Amygdala (tissue), 56 donors: ENCODE data around the gene PPP1R14B.
"Not testable (repeated sequence)": the region's sequence is repeated elsewhere in the genome, so short reads cannot be mapped to it uniquely, and the experiment has no call there.

Source experiments
- DNase-seq, 56 donors: peaks; one replicate each; lab custom pipeline; 2025; lab: John Stamatoyannopoulos, UW

The PPP1R14B gene

DNA sequence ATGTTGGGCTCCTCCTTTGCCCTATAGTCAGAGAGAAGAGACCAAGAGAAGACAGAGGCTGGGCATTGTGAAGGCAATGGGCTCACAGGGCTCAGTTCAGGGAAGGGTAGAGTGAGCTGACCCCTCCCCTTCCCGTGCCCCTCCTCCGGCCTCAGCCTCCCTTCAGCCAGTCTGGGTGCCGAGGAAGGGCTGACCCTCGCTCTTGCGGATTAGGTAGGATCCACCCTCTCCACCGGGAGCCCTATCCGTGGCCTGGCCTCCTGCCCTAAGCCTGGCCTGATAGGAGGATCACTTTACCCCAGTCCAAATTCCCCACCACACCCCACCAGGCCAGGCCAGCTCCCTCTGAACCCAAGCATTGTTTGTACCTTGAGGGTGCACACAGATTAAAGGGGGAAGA is 1.8 kb upstream of the PPP1R14B start:
- DNase-seq: no peak

DNA sequence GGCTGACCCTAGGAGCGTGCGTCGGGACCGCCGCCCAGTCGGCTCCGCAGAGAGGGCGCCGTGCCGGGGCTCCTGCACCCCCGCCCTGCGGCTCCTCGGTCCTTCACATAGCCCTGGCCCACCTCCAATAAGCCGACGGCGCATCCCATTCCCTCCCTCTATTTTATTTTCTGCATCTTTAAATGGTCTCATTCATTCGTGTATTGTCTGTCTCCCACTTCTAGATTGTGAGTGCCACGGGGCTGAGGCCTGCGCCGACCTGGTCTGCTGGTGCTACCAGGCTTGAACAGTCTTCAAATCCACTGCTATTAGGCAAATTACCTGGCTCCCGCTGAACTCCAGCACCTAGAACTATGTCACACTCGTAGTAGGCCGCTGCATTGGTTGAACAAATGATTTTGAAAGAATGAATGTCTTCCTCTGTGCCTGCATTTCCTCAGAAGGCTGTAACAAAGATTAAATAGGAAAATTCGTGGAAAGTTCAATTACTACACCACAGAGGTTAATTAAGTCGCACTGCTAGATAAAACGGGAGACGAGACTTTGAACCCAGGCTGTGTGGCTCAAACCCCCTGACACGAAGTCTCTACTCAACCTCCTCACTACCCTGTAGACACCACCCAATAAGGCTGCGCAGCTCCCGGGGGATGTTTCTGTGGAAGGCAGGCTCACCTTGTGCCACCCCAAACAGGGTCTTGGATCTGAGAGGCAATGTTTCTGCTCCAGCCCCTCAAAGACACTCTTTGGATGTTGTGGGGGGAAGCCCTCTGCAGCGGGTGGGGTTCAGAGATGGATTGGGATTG is 1.2 kb upstream of the PPP1R14B start:
- peak in 1 of 56 donors; percentile 84 for DNase-seq

GRCh38 chr11:64246621-64246870 is 197 bp downstream of the PPP1R14B start:
- DNase-seq: not testable (repeated sequence)

DNA sequence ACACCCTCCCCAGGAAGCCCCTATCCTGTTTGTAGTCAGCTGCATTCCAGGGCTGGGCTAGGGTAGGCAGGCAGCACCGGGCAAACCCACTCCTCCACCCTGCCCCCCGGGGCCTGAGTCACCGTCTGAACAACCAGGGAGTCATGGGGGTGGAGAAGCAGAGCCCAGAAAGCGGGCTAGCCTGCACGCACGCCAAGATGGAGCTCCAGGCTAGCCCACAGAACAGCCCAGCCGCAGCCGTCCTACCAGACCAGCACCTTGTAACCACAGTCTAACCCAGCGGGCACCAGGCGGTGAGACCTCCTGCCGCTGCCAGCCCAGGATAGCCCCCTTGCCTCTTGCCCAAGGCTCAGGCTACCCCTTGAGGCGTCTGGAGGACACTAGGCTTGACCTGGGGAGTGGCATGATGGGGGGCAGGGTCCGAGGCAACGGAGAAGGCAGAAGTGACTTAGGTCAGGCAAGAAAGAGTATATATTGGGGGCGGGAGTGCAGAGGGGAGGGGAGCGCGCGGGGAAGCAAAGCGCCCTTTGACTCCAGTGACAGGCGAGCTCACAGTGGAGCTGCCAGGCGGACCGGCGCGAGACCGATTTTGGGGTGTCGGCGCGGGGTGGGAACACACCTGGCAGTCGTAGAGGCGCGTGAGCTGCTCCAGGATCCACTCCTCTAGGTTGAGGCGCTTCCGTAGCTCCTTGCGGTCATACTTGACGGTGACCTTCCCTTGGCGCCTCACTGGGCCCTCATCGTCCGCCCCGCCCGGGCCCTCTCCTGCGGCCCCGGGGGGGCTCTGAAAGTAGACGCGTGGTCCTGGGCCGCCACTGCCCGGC is 734 bp downstream of the PPP1R14B start:
- peak in 18 of 56 donors; percentile 11 to 55 (median 36) for DNase-seq

- peak in 24 of 56 donors; percentile 16 to 64 (median 40) for DNase-seq
These were observed 1.3 kb downstream of the PPP1R14B start for GRCh38 chr11:64245401-64245796.

- DNase-seq: peak in 1 of 56 donors; percentile 14
These were observed 1.8 kb downstream of the PPP1R14B start for GRCh38 chr11:64244966-64245365.

DNA sequence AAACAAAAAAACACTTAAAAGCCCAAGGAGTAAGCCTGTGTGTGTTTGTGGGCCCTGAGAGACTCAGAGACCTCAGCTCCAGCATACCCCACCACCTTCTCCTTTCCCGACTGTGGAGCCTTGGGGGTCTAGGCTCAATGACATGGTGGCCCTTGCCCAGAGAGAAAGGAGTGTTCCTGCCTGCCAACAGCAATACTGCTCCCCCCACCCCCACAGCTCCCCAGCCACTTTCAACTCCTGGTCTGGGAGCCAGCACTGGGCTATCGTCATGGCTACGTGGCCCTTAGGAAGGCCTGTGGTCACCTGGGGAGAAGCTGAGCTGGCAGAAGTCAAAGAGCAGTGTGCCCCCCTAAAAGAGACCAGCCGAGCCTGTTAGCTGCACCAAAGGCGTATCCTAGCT is 2.6 kb downstream of the PPP1R14B start:
- no peak for DNase-seq

DNA sequence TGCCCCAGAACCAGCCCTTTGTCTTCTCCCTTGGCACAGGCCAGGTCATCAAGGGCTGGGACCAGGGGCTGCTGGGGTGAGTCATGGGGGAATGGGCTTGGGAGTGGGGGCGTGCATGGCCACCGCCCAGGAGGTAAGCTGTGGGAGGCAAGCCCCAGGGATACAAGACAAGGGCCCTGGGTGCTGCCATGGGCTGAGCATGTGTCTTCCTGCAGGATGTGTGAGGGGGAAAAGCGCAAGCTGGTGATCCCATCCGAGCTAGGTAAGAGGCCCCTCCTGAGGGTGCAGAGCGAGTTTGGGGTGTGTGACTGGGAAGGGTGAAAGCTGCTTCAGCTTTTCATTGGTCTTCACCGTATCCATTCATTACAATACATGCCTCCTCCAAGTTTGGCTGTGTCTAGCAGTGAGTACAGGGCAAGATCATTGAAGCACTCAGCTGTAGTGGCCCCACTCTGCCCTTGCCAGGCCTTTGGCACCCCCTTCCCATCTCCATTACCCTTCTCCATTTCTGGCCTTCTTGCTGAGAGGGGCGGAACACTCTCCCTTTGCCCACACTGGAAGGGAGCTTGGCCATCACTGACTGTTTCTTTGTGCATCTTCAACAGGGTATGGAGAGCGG is 3.4 kb downstream of the PPP1R14B start:
- no peak for DNase-seq

- DNase-seq: peak in 1 of 56 donors; percentile 48
These were observed 5.0 kb downstream of the PPP1R14B start for GRCh38 chr11:64241491-64242374.

DNA sequence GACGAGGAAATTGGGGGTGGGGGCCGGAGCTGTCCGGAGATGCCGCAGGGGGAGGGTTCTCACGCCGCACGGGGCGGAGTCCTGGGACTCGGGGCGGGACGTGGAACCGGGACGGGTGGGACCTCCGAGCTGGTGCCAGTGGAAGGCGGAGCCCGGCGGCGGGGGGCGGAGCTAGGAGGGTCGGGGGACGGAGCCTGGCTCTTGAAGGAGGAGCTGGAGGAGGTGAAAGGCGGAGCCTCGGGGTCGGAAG is 5.6 kb downstream of the PPP1R14B start:
- peak; percentile 94 to 100 (median 99) for DNase-seq

DNA sequence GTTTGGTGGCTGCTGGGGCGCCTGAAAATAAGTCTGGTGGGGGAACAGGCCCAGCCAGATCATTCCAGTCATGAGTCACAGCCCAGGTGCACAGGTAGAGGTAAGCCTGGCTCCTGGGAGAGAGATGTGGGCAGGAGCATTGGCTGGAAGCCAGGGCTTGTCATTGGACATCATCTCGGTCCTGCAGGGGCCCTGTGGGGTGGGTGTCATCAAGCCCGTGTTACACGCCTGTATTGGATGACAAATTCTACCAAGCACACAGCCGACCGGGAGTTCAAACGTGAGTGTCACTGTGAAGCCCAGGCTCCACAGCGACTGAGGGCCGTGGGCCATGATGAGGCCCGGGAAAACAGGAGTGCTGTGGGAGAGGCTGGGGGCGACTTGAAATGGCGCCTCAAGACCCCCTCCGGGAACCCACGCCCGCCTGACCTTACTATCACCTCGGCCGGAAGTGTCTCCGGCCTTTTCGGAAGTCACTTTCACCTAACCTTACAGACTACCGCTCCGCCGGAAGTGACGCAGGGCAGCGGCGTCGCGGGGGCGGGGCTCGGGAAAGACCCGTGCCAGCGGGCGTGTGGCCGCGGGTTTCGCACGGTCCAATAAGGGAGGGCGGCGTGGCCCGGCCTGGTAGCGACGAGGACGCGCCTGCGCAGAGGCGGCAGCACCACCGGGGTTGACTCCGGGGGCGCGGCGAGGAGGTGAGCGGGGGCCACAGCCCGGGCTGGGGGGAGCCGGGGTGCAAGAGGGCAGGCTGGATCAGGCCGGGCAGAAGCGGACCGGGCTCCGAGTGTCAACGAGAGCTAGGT is 6.1 kb downstream of the PPP1R14B start, which contains the start of gene FKBP2:
Gene FKBP2, plus strand, starts transcription at position 661 of the 806 bp plus-strand sequence. CDS start 1,293 bp downstream, outside the sequence.
- peak; percentile 88 to 100 (median 97) for DNase-seq

GRCh38 chr11:64239662-64240434 is 6.9 kb downstream of the PPP1R14B start:
- DNase-seq: peak in 2 of 56 donors; percentile 44 to 60

DNA sequence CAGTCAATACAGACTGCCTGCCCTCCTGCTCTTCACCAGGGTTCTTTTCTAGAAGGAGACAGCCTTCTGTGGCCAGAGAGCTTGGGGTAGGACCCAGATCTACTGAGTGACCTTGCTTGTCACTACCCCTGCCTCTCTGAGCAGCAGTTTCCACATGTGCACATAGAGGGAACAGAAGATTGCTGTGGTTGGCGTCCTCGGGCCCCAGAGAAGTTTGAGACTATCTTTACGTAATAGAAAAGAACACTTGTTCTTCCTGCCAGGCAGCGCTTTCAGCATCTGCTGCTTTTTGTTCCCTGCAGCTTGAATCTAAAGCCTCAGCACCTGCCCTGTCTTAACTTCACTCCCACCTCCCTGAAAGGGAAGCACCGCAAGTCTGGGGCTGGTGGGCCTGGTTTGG is 7.7 kb downstream of the PPP1R14B start:
- no peak for DNase-seq

DNA sequence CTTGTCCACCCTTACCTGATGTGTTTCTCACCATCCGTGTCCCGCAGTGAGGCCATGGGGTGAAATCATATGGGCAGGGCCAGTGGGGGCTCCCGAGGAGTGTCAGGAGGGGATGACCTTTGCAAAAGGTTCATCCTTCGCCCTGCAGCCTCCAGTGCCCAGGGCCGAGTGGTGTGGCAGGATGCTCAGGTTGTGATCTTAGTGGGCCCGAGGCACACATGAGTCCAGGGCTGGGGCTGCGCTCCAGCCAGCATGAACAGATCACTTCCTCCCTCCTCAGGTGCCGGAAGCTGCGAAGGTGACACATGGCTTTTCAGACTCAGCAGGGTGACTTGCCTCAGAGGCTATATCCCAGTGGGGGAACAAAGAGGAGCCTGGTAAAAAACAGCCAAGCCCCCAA is 8.7 kb downstream of the PPP1R14B start:
- DNase-seq: no peak

GRCh38 chr11:64237484-64237951 is 9.2 kb downstream of the PPP1R14B start:
- no peak for DNase-seq

GRCh38 chr11:64235437-64236161 is 11.1 kb downstream of the PPP1R14B start:
- no peak for DNase-seq

DNA sequence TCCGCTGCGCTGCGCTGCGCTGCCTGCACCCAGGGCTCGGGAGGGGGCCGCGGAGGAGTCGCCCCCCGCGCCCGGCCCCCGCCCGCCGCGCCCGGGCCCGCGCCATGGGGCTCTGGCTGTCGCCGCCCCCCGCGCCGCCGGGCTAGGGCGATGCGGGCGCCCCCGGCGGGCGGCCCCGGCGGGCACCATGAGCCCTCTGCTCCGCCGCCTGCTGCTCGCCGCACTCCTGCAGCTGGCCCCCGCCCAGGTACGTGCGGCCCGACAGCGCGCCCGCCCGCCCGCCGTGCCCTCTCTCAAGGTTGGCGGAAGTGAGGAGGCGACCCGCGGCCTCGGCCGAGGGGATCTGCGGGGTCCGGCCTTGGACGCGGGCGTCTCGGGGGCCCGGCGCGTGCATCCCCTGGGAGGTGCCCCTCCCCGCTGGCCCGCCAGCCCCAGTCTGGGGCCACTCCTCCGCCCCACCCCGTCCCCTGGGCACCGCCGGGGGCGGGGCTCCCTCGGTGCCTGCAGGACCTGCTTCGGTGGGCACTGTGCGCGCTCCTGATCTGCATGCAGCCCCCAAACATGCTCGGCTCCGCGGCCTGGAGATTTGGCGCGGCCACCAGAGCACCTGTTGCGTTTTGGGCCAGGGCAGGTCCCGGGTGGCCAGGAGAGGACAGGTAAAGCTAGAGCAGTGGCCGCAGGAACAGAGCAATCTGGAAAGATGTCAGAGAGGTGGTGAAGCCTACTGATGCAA is 11.9 kb downstream of the PPP1R14B start:
- DNase-seq: peak in 7 of 56 donors; percentile 13 to 54 (median 35)
